ENCODE data around the gene NOP53. TPM values are rescaled to one million over a fixed set of nuclear protein-coding genes. Genes with fewer than 3 reads are reported as not detected.

Gene NOP53
- total RNA-seq, 6 donors from 2014 or later, result 261 to 432 (median 282) TPM

DNA sequence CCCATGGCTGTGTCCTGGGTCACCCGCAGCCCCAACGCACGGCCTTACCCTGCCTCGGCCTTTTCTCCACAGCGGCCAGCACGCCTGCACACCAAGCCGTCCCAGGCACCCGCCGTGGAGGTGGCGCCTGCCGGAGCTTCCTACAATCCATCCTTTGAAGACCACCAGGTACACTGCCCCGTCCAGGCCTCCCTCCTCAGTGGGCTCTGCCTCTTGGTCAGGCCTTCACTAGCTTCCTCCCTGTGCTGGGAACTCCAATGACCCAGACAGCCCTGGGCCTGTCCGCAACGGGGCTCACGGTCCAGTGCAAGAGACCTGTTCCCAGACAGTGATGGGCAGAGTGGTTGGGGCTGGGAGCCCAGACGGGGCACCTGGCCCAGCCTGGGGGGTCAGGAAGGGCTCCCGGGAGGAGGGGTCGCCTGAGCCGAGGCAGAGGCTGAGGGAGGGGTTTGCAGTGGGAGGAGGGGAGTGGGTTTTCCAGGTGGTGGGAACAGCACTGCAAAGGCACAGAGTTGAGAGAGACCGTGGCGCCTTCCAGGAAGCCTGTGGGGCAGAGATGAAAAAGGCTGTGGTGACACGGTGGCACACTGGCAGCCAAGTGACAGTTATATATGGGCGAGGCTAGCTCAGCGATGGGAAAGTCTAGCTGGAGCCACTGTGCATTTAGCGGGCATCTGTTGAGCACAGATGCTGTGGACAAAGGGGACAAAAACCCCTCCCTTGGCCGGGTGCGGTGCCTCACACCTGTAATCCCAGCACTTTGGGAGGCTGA lies 7.3 kb downstream of the NOP53 start:
- WGBS, 2 donors, result 87 to 95% methylated on average over 25 to 27 of the region's 27 CpGs
- ATAC-seq (ENCODE audit: low FRiP score in 2 of 2) (no peak), DNase-seq (peak in 1 of 2 donors; percentile 74)
- Histone ChIP-seq H3K9me3 (no peaks in the 10 kb centered on the region), H3K27me3 (no peaks in the 10 kb centered on the region), H3K36me3 (peaks cover 59 to 99% (median 95%) of the 10 kb centered on the region in 4 donors), H3K4me1 (peaks cover 0 to 5% (median 3%) of the 10 kb centered on the region in 4 donors), H3K27ac (no peak overlapping the region), H3K4me3 (no peak overlapping the region)
- TF ChIP-seq EP300 (IDR thresholded peaks at IDR 0.05) (no peak), POLR2AphosphoS5 (IDR thresholded peaks at IDR 0.05) (no peak)

DNA sequence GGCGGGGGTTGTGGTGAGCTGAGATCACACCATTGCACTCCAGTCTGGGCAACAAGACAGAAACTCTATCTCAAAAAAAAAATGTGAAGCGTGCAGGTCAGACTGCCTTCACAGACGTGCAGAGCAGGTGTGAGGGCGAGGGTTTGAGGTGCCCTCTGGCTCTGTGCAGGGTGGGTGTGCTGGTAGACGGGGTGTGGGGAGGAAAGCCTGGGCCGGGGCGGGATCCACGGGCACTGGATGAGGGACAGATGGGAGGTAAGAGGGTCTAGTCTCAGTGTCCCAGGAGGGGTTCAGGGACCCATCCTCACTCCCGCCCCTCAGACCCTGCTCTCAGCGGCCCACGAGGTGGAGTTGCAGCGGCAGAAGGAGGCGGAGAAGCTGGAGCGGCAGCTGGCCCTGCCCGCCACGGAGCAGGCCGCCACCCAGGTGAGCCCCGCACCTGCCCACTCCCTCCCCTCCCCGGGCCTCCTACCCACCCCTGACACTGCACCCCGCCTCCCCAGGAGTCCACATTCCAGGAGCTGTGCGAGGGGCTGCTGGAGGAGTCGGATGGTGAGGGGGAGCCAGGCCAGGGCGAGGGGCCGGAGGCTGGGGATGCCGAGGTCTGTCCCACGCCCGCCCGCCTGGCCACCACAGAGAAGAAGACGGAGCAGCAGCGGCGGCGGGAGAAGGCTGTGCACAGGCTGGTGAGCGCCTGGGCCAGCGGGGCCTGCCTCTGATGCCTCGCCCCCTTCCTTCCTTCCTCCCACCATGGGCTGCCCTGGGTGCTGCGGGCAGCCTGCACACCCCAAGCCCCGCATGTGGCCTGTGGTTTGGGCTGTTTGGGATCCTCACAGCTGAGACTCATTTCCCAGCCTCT lies 9.1 kb downstream of the NOP53 start:
- ATAC-seq (ENCODE audit: low FRiP score in 2 of 2) (no peak), DNase-seq (peak in 1 of 2 donors; percentile 74)
- H3K4me3 ChIP-seq, result no peak overlapping the region
- no peaks in the 10 kb centered on the region for H3K9me3 ChIP-seq
- no peaks in the 10 kb centered on the region for H3K27me3 ChIP-seq
- WGBS, 2 donors, result 95 to 97% methylated on average over 18 to 32 of the region's 37 CpGs
- H3K36me3 ChIP-seq, result peaks cover 59 to 99% (median 89%) of the 10 kb centered on the region in 4 donors
- no peak overlapping the region for H3K27ac ChIP-seq
- no peak for TF ChIP-seq POLR2AphosphoS5 (IDR thresholded peaks at IDR 0.05)
- TF ChIP-seq POLR2A (IDR thresholded peaks at IDR 0.05), result no peak
- TF ChIP-seq, protein P1, sequence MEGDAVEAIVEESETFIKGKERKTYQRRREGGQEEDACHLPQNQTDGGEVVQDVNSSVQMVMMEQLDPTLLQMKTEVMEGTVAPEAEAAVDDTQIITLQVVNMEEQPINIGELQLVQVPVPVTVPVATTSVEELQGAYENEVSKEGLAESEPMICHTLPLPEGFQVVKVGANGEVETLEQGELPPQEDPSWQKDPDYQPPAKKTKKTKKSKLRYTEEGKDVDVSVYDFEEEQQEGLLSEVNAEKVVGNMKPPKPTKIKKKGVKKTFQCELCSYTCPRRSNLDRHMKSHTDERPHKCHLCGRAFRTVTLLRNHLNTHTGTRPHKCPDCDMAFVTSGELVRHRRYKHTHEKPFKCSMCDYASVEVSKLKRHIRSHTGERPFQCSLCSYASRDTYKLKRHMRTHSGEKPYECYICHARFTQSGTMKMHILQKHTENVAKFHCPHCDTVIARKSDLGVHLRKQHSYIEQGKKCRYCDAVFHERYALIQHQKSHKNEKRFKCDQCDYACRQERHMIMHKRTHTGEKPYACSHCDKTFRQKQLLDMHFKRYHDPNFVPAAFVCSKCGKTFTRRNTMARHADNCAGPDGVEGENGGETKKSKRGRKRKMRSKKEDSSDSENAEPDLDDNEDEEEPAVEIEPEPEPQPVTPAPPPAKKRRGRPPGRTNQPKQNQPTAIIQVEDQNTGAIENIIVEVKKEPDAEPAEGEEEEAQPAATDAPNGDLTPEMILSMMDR (IDR thresholded peaks at IDR 0.05), result no peak
- TF ChIP-seq EP300 (IDR thresholded peaks at IDR 0.05), result no peak
- peaks cover 0 to under 1% (median 0%) of the 10 kb centered on the region in 4 donors for H3K4me1 ChIP-seq

DNA sequence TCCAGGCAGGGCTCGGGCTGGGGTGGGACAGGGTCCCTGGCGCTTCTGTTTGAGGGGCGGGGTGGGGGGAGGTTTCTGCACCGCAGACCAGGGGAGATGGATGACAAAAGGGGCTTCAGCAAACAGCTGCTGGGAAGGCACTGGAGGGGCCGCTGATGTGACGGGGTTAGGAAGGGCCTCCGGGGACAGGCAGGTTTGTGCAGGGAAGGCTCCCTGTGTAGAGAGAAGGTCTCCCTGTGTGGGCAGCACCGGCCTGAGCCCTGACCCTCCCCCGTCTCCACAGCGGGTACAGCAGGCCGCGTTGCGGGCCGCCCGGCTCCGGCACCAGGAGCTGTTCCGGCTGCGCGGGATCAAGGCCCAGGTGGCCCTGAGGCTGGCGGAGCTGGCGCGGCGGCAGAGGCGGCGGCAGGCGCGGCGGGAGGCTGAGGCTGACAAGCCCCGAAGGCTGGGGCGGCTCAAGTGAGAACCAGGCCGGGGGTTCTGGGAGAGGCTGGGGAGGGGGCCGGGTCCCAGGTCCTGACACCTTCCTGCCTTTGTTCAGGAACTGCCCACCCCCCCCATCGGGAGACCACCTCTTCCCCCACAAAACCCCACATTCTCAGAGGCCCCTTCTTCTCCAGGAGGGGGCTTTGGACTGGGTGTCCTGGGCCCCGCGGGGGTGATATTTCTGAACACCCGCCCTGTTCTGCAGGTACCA lies 9.9 kb downstream of the NOP53 start:
- TF ChIP-seq POLR2AphosphoS5 (IDR thresholded peaks at IDR 0.05) (no peak), EP300 (IDR thresholded peaks at IDR 0.05) (no peak), POLR2A (IDR thresholded peaks at IDR 0.05) (no peak)
- TF ChIP-seq, protein P1 (IDR thresholded peaks at IDR 0.05), result no peak
- WGBS, 2 donors, result 91 to 96% methylated on average over 23 to 31 of the region's 36 CpGs
- Histone ChIP-seq H3K36me3 (peaks cover 52 to 99% (median 82%) of the 10 kb centered on the region in 4 donors), H3K9me3 (no peaks in the 10 kb centered on the region), H3K27ac (no peak overlapping the region), H3K4me3 (no peak overlapping the region), H3K27me3 (no peaks in the 10 kb centered on the region), H3K4me1 (no peaks in the 10 kb centered on the region)
- DNase-seq (peak in 1 of 2 donors; percentile 79), ATAC-seq (ENCODE audit: low FRiP score in 2 of 2) (no peak)

DNA sequence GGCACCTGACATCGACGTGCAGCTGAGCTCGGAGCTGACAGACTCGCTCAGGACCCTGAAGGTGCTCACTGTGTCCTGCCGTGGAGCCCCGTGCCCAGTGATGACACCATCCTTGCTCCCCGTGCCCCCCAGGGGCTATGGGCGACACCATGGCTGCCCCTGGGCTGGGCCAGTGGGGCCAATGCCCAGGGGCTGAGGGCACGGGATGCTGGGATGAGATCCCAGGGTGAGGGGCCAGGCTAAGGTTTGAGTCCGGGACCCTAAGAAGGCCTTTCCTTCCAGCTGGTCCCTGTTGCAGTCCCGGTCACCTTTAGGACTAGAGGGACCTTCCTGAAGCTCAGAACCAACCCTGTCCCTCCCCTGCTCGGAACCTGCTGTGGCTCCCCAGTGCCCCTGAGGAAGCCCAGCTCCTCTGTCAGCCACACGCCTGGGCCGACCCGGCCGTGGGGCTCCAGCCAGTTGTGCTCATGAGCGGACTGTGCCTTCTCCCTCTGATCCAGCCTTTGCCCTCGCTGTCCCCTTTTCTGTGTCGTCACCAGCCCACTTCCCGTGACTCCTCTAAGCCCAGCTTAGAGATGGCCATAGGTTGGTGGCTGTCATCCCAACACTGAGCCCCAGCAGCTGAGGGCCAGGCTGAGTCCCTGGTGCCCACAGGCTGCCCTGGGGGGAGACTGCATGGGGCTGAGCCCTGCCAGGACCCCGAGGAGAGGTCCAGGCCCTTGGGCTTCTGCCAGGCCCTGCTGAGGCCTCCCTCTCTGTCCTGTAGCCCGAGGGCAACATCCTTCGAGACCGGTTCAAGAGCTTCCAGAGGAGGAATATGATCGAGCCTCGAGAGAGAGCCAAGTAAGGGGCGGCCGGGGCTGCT lies 10.6 kb downstream of the NOP53 start:
- peaks cover 51 to 96% (median 74%) of the 10 kb centered on the region in 4 donors for H3K36me3 ChIP-seq
- DNase-seq, result peak in 1 of 2 donors; percentile 74
- WGBS, 2 donors, result 89 to 96% methylated on average over 16 to 17 of the region's 28 CpGs
- no peak for TF ChIP-seq EP300 (IDR thresholded peaks at IDR 0.05)
- TF ChIP-seq POLR2A (IDR thresholded peaks at IDR 0.05), result no peak
- TF ChIP-seq, protein P1 (IDR thresholded peaks at IDR 0.05), result no peak
- no peak for TF ChIP-seq POLR2AphosphoS5 (IDR thresholded peaks at IDR 0.05)
- no peak overlapping the region for H3K4me3 ChIP-seq
- H3K4me1 ChIP-seq, result no peaks in the 10 kb centered on the region
- no peak overlapping the region for H3K27ac ChIP-seq
- H3K9me3 ChIP-seq, result no peaks in the 10 kb centered on the region
- no peaks in the 10 kb centered on the region for H3K27me3 ChIP-seq
- ATAC-seq (ENCODE audit: low FRiP score in 2 of 2), result no peak
